Endothelial cell (in vitro differentiated cells): ENCODE results near the gene GALNT10. TPM values are rescaled to one million over a fixed set of nuclear protein-coding genes. Genes with fewer than 3 reads are reported as not detected.

Source experiments
- DNase-seq: peaks from one replicate; pipeline ENCODE4 v3.0.0; 2021; ENCODE audit warnings: low spot score
- H3K27ac Mint-ChIP-seq: one replicate; pipeline ENCODE4 v1.8.0; 2021; ENCODE audit warnings: mixed read lengths, inconsistent platforms; ENCODE audit not compliant: unreplicated experiment
- H3K27me3 Mint-ChIP-seq: one replicate; pipeline ENCODE4 v1.8.0; 2021; ENCODE audit warnings: mild to moderate bottlenecking, moderate library complexity, mixed read lengths, inconsistent platforms; ENCODE audit not compliant: unreplicated experiment
- H3K36me3 Mint-ChIP-seq: one replicate; pipeline ENCODE4 v1.8.0; 2021; ENCODE audit warnings: mild to moderate bottlenecking, low read depth, mixed read lengths, inconsistent platforms; ENCODE audit not compliant: unreplicated experiment
- H3K4me1 Mint-ChIP-seq: one replicate; pipeline ENCODE4 v1.8.0; 2021; ENCODE audit warnings: mild to moderate bottlenecking, mixed read lengths, inconsistent platforms; ENCODE audit not compliant: unreplicated experiment
- H3K4me3 Mint-ChIP-seq: one replicate; pipeline ENCODE4 v1.8.0; 2021; ENCODE audit warnings: mild to moderate bottlenecking, mixed read lengths, inconsistent platforms; ENCODE audit not compliant: unreplicated experiment
- H3K9me3 Mint-ChIP-seq: one replicate; pipeline ENCODE4 v1.8.0; 2021; ENCODE audit warnings: mixed read lengths, inconsistent platforms; ENCODE audit not compliant: unreplicated experiment
- CTCF ChIP-seq: fragments of 200-600 bp; sonication (generic); IDR thresholded peaks from one replicate; pipeline ENCODE4 v1.5.0; 2021; ENCODE audit warnings: antibody characterized with exemption; ENCODE audit not compliant: unreplicated experiment
- microRNA-seq: library from miRNA; unstranded; fragments of <30 nt; microRNA quantifications from one replicate; pipeline ENCODE4, GENCODE V29; 2020; ENCODE audit not compliant: unreplicated experiment
- total RNA-seq: library from RNA; stranded (reverse); fragmentation: NEBNext Ultra II Directional; extraction: Animal tissue kit (Norgen Biotek cat#: 25700); gene quantifications from one replicate; pipeline ENCODE4 v1.2.1, GENCODE V29; 2021; ENCODE audit not compliant: unreplicated experiment

GALNT10 gene
- total RNA-seq, 1 donor from 2014 or later, result 22.5 TPM

GRCh38 chr5:154467655-154468354 lies 277.3 kb downstream of the GALNT10 start:
- Mint-ChIP-seq H3K9me3 (no peaks in the 10 kb centered on the region), H3K27ac (no peak overlapping the region), H3K4me3 (no peak overlapping the region), H3K27me3 (peaks cover 6% of the 10 kb centered on the region), H3K4me1 (peaks cover 3% of the 10 kb centered on the region), H3K36me3 (no peaks in the 10 kb centered on the region)
- peak; percentile 86 for DNase-seq
- peak; percentile 83 for TF ChIP-seq CTCF

- Mint-ChIP-seq H3K27ac (no peak overlapping the region), H3K27me3 (peaks cover 20% of the 10 kb centered on the region), H3K4me1 (peaks cover 23% of the 10 kb centered on the region), H3K36me3 (no peaks in the 10 kb centered on the region), H3K4me3 (no peak overlapping the region), H3K9me3 (no peaks in the 10 kb centered on the region)
- no peak for TF ChIP-seq CTCF
- no peak for DNase-seq
These were observed 279.6 kb downstream of the GALNT10 start for GRCh38 chr5:154470137-154470536.

Small RNA genes within 50 kb of the gene (microRNA-seq; reads per million reads assigned to microRNA genes)
- 8.9 reads per million, percentile 57 among the genes with 10 or more reads in this experiment for gene MIR1294

Other genes with a start within 250 kb of the GALNT10 start
- 28.4 TPM for gene FAM114A2, start 151.8 kb upstream of the GALNT10 start, total RNA-seq
- gene MFAP3, start 151.8 kb upstream of the GALNT10 start, total RNA-seq, result 42.7 TPM